Measurements from ENCODE around the gene SLC44A3. TPM values are rescaled to one million over a fixed set of nuclear protein-coding genes. Genes with fewer than 3 reads are reported as not detected.

Gene SLC44A3
- total RNA-seq, 2 experiments from 2014 or later: 0.42 to 1.5 TPM

GRCh38 chr1:94806441-94806871, 13.7 kb upstream of the SLC44A3 start:
- POLR2A ChIA-PET: no interaction called here
- peaks cover 14% of the 10 kb centered on the region for H3K4me1 Mint-ChIP-seq
- no peaks in the 10 kb centered on the region for H3K36me3 Mint-ChIP-seq
- ATAC-seq (ENCODE audit: low read depth): no peak
- H3K27ac Mint-ChIP-seq: no peak overlapping the region
- H3K9me3 Mint-ChIP-seq: no peaks in the 10 kb centered on the region
- H3K4me3 Mint-ChIP-seq: no peak overlapping the region
- no peak for DNase-seq
- peaks cover 2% of the 10 kb centered on the region for H3K27me3 Mint-ChIP-seq

GRCh38 chr1:94807742-94808491, 12.2 kb upstream of the SLC44A3 start:
- H3K4me1 Mint-ChIP-seq: peaks cover 6% of the 10 kb centered on the region
- H3K4me3 Mint-ChIP-seq: no peak overlapping the region
- peaks cover 2% of the 10 kb centered on the region for H3K9me3 Mint-ChIP-seq
- no peaks in the 10 kb centered on the region for H3K36me3 Mint-ChIP-seq
- POLR2A ChIA-PET: no interaction called here
- no peak overlapping the region for H3K27ac Mint-ChIP-seq
- ATAC-seq (ENCODE audit: low read depth) (peak; percentile 60), DNase-seq (no peak)
- peaks cover 5% of the 10 kb centered on the region for H3K27me3 Mint-ChIP-seq

- POLR2A ChIA-PET: no interaction called here
- H3K36me3 Mint-ChIP-seq: no peaks in the 10 kb centered on the region
- ATAC-seq (ENCODE audit: low read depth): no peak
- no peak for DNase-seq
- peaks cover 6% of the 10 kb centered on the region for H3K4me1 Mint-ChIP-seq
- no peak overlapping the region for H3K4me3 Mint-ChIP-seq
- H3K9me3 Mint-ChIP-seq: peaks cover 4% of the 10 kb centered on the region
- peaks cover 5% of the 10 kb centered on the region for H3K27me3 Mint-ChIP-seq
- no peak overlapping the region for H3K27ac Mint-ChIP-seq
Measured at GRCh38 chr1:94808669-94809068, 11.5 kb upstream of the SLC44A3 start.

GRCh38 chr1:94812985-94813384, 7.2 kb upstream of the SLC44A3 start:
- POLR2A ChIA-PET: no interaction called here
- ATAC-seq (ENCODE audit: low read depth): no peak
- H3K9me3 Mint-ChIP-seq: peaks cover 4% of the 10 kb centered on the region
- no peak overlapping the region for H3K27ac Mint-ChIP-seq
- no peak for DNase-seq
- H3K36me3 Mint-ChIP-seq: no peaks in the 10 kb centered on the region
- no peak overlapping the region for H3K4me3 Mint-ChIP-seq
- peaks cover 12% of the 10 kb centered on the region for H3K27me3 Mint-ChIP-seq
- H3K4me1 Mint-ChIP-seq: peaks cover 5% of the 10 kb centered on the region

GRCh38 chr1:94816030-94816429, 4.1 kb upstream of the SLC44A3 start:
- ATAC-seq (ENCODE audit: low read depth) (no peak), DNase-seq (no peak)
- POLR2A ChIA-PET: no interaction called here
- H3K36me3 Mint-ChIP-seq: no peaks in the 10 kb centered on the region
- peaks cover 27% of the 10 kb centered on the region for H3K27me3 Mint-ChIP-seq
- H3K27ac Mint-ChIP-seq: no peak overlapping the region
- H3K4me1 Mint-ChIP-seq: peaks cover 1% of the 10 kb centered on the region
- H3K4me3 Mint-ChIP-seq: no peak overlapping the region
- peaks cover 4% of the 10 kb centered on the region for H3K9me3 Mint-ChIP-seq

- Mint-ChIP-seq H3K4me1 (peaks cover 1% of the 10 kb centered on the region), H3K27me3 (peaks cover 40% of the 10 kb centered on the region), H3K36me3 (no peaks in the 10 kb centered on the region), H3K27ac (no peak overlapping the region), H3K4me3 (no peak overlapping the region), H3K9me3 (peaks cover 2% of the 10 kb centered on the region)
- DNase-seq: no peak
- POLR2A ChIA-PET: no interaction called here
- ATAC-seq (ENCODE audit: low read depth): no peak
Measured at GRCh38 chr1:94817712-94818111, 2.4 kb upstream of the SLC44A3 start.

GRCh38 chr1:94819238-94819944, 766 bp upstream of the SLC44A3 start:
- Mint-ChIP-seq H3K9me3 (no peaks in the 10 kb centered on the region), H3K27me3 (peaks cover 49% of the 10 kb centered on the region)
- POLR2A ChIA-PET: no interaction called here

GRCh38 chr1:94820936-94821335, 779 bp downstream of the SLC44A3 start:
- H3K4me1 Mint-ChIP-seq: peaks cover 1% of the 10 kb centered on the region
- ATAC-seq (ENCODE audit: low read depth): no peak
- H3K27me3 Mint-ChIP-seq: peaks cover 52% of the 10 kb centered on the region

More at GRCh38 chr1:94819238-94819944, 766 bp upstream of the SLC44A3 start:
- Mint-ChIP-seq H3K4me3 (peak overlapping the region; percentile 62), H3K4me1 (peaks cover 1% of the 10 kb centered on the region), H3K27ac (no peak overlapping the region), H3K36me3 (no peaks in the 10 kb centered on the region)
- ATAC-seq (ENCODE audit: low read depth) (no peak), DNase-seq (no peak)

GRCh38 chr1:94821636-94822305, 1.6 kb downstream of the SLC44A3 start:
- Mint-ChIP-seq H3K9me3 (no peaks in the 10 kb centered on the region), H3K4me3 (no peak overlapping the region), H3K4me1 (peaks cover 1% of the 10 kb centered on the region), H3K36me3 (no peaks in the 10 kb centered on the region), H3K27ac (no peak overlapping the region), H3K27me3 (peaks cover 56% of the 10 kb centered on the region)
- no peak for ATAC-seq (ENCODE audit: low read depth)
- DNase-seq: no peak
- POLR2A ChIA-PET: no interaction called here

More at GRCh38 chr1:94820936-94821335, 779 bp downstream of the SLC44A3 start:
- Mint-ChIP-seq H3K27ac (no peak overlapping the region), H3K36me3 (no peaks in the 10 kb centered on the region), H3K9me3 (no peaks in the 10 kb centered on the region), H3K4me3 (peak overlapping the region; percentile 59)
- no peak for DNase-seq
- POLR2A ChIA-PET: no interaction called here

- H3K4me1 Mint-ChIP-seq: peaks cover 1% of the 10 kb centered on the region
- ATAC-seq (ENCODE audit: low read depth) (no peak), DNase-seq (no peak)
- H3K36me3 Mint-ChIP-seq: no peaks in the 10 kb centered on the region
- no peak overlapping the region for H3K4me3 Mint-ChIP-seq
- H3K9me3 Mint-ChIP-seq: no peaks in the 10 kb centered on the region
- no peak overlapping the region for H3K27ac Mint-ChIP-seq
- H3K27me3 Mint-ChIP-seq: peaks cover 50% of the 10 kb centered on the region
- POLR2A ChIA-PET: no interaction called here
Measured at GRCh38 chr1:94823116-94823515, 3.0 kb downstream of the SLC44A3 start.

GRCh38 chr1:94825936-94826335, 5.8 kb downstream of the SLC44A3 start:
- no peak for DNase-seq
- Mint-ChIP-seq H3K27me3 (peaks cover 40% of the 10 kb centered on the region), H3K36me3 (no peaks in the 10 kb centered on the region), H3K27ac (no peak overlapping the region), H3K9me3 (no peaks in the 10 kb centered on the region), H3K4me1 (peaks cover under 1% of the 10 kb centered on the region), H3K4me3 (no peak overlapping the region)
- ATAC-seq (ENCODE audit: low read depth): no peak
- POLR2A ChIA-PET: no interaction called here

GRCh38 chr1:94827434-94827833, 7.3 kb downstream of the SLC44A3 start:
- no peak overlapping the region for H3K27ac Mint-ChIP-seq
- ATAC-seq (ENCODE audit: low read depth) (no peak), DNase-seq (no peak)
- H3K4me1 Mint-ChIP-seq: no peaks in the 10 kb centered on the region
- H3K36me3 Mint-ChIP-seq: no peaks in the 10 kb centered on the region
- H3K27me3 Mint-ChIP-seq: peaks cover 32% of the 10 kb centered on the region
- POLR2A ChIA-PET: no interaction called here
- H3K9me3 Mint-ChIP-seq: no peaks in the 10 kb centered on the region
- no peak overlapping the region for H3K4me3 Mint-ChIP-seq

GRCh38 chr1:94828251-94828650, 8.1 kb downstream of the SLC44A3 start:
- Mint-ChIP-seq H3K27ac (no peak overlapping the region), H3K27me3 (peaks cover 28% of the 10 kb centered on the region), H3K36me3 (no peaks in the 10 kb centered on the region), H3K4me3 (no peak overlapping the region), H3K4me1 (no peaks in the 10 kb centered on the region), H3K9me3 (no peaks in the 10 kb centered on the region)
- no peak for DNase-seq
- ATAC-seq (ENCODE audit: low read depth): no peak
- POLR2A ChIA-PET: no interaction called here

- Mint-ChIP-seq H3K4me3 (no peak overlapping the region), H3K27me3 (peaks cover 39% of the 10 kb centered on the region), H3K4me1 (no peaks in the 10 kb centered on the region), H3K36me3 (no peaks in the 10 kb centered on the region), H3K9me3 (no peaks in the 10 kb centered on the region), H3K27ac (no peak overlapping the region)
- POLR2A ChIA-PET: no interaction called here
- DNase-seq: no peak
- no peak for ATAC-seq (ENCODE audit: low read depth)
Measured at GRCh38 chr1:94831641-94832040, 11.5 kb downstream of the SLC44A3 start.
